GM18502 (cell line): ENCODE data around the gene DYNC2H1.

Experiments
- ATAC-seq: cut with Tn5 transposase; IDR thresholded peaks from one replicate; pipeline ENCODE4 v1.9.1; 2021; ENCODE audit warnings: mild to moderate bottlenecking; ENCODE audit not compliant: unreplicated experiment, poor library complexity

DYNC2H1 gene

GRCh38 chr11:103497268-103497667 is 388.0 kb downstream of the DYNC2H1 start:
- no peak for ATAC-seq

GRCh38 chr11:103499710-103500340 is 390.6 kb downstream of the DYNC2H1 start:
- ATAC-seq: no peak

GRCh38 chr11:103515283-103515682 is 406.1 kb downstream of the DYNC2H1 start:
- no peak for ATAC-seq

GRCh38 chr11:103520792-103521191 is 411.6 kb downstream of the DYNC2H1 start:
- no peak for ATAC-seq

- no peak for ATAC-seq
These were observed 415.8 kb downstream of the DYNC2H1 start for GRCh38 chr11:103525069-103525468.

GRCh38 chr11:103528046-103528445 is 418.8 kb downstream of the DYNC2H1 start:
- ATAC-seq: no peak

- no peak for ATAC-seq
These were observed 419.4 kb downstream of the DYNC2H1 start for GRCh38 chr11:103528596-103528995.

- ATAC-seq: no peak
These were observed 420.0 kb downstream of the DYNC2H1 start for GRCh38 chr11:103529181-103529684.
